Thyroid gland (tissue), 4 donors: ENCODE measurements around the gene ANKRD27. TPM values are rescaled to one million over a fixed set of nuclear protein-coding genes. Genes with fewer than 3 reads are reported as not detected.
"Not testable (repeated sequence)": the region's sequence is repeated elsewhere in the genome, so short reads cannot be mapped to it uniquely, and the experiment has no call there.

Source experiments
- DNase-seq, 2 donors: peaks; one replicate each; pipeline ENCODE4 v3.0.0-alpha.2; 2019
- H3K27ac ChIP-seq, 3 donors: fragments of 200-600 bp; sonication (generic); 1 replicate in 2 of 3; 2 replicates in 1 of 3; pipeline ENCODE4 v1.5.1; 2016 to 2019; ENCODE audit warnings: mild to moderate bottlenecking in 1 of 3, moderate library complexity in 1 of 3
- H3K27me3 ChIP-seq: fragments of 200-600 bp; sonication (generic); one replicate; pipeline ENCODE4 v1.5.1; 2019
- H3K36me3 ChIP-seq, 2 donors: fragments of 200-600 bp; sonication (generic); one replicate each; pipeline ENCODE4 v1.5.1; 2016 to 2019
- H3K4me1 ChIP-seq, 2 donors: fragments of 200-600 bp; sonication (generic); one replicate each; pipeline ENCODE4 v1.5.1; 2017 to 2019
- H3K4me3 ChIP-seq, 3 donors: fragments of 200-600 bp; sonication (generic); replicated peaks in 1 of 3; 1 replicate in 2 of 3; 2 replicates in 1 of 3; pipeline ENCODE4 v1.5.1; 2016; ENCODE audit warnings: mild to moderate bottlenecking in 1 of 3
- H3K9me3 ChIP-seq: fragments of 200-600 bp; sonication (generic); one replicate; pipeline ENCODE4 v1.5.1; 2017
- POLR2A ChIP-seq, 2 donors: fragments of 450-650 bp; IDR thresholded peaks; one replicate each; pipeline ENCODE4 v1.6.1; 2017; ENCODE audit warnings: antibody characterized with exemption in 2 of 2, mild to moderate bottlenecking in 2 of 2, moderate library complexity in 1 of 2
- WGBS, 2 donors: methylation state at CpG; one replicate each; pipeline ENCODE4 v1.1.5; 2017; 5-methylcytosine and 5-hydroxymethylcytosine counted together
- intact Hi-C: fragments of 100-400 bp; cut with DNase I; formaldehyde crosslinking; loops from one replicate; pipeline ENCODE4 v1.15.1; 2023
- total RNA-seq, 4 donors: library from RNA; depleted of rRNA; stranded (reverse); fragments of >200 nt; gene quantifications; one replicate each; pipeline ENCODE4 v1.2.3, GENCODE V29; 2016
- TF ChIP-seq, protein P1 (sequence below), 6 experiments: fragments of 200-600 bp in 3 of 6; fragments of 450-650 bp in 3 of 6; sonication (generic) in 3 of 6; IDR thresholded peaks; one replicate each; pipeline ENCODE4 v1.5.1; 2016 to 2019; ENCODE audit warnings: antibody characterized with exemption in 6 of 6, mild to moderate bottlenecking in 2 of 6, inconsistent platforms in 1 of 6, moderate library complexity in 1 of 6

Gene ANKRD27
- total RNA-seq, 4 donors from 2014 or later = 29.7 to 64.8 (median 48.7) TPM

DNA sequence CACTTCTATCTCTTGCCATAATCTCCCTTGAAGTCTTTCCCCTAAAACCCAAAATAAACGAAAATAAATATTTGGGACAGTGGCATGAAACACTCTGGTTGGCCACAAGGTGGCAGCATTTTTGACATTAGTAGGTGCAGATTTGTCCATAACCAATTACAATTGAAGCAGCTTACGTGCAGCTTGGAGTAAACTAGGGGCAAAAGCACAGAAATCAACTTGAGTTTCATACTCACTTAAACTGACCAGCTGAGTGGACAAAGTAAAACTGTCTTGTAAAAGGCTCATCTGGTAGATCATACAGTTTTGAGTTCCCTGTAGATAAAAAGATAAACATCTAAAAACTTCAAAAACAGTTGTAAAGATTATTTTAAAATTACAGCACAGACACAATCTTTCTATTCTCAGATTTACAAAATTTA is 75.2 kb downstream of the ANKRD27 start:
- Histone ChIP-seq H3K4me3 (no peak overlapping the region), H3K36me3 (peaks cover 32 to 58% of the 10 kb centered on the region in 2 donors), H3K27ac (no peak overlapping the region), H3K4me1 (no peaks in the 10 kb centered on the region), H3K9me3 (no peaks in the 10 kb centered on the region), H3K27me3 (no peaks in the 10 kb centered on the region)
- DNase-seq = peak; percentile 10 to 38
- no peak for TF ChIP-seq POLR2A (IDR thresholded peaks at IDR 0.05)
- TF ChIP-seq, protein P1, sequence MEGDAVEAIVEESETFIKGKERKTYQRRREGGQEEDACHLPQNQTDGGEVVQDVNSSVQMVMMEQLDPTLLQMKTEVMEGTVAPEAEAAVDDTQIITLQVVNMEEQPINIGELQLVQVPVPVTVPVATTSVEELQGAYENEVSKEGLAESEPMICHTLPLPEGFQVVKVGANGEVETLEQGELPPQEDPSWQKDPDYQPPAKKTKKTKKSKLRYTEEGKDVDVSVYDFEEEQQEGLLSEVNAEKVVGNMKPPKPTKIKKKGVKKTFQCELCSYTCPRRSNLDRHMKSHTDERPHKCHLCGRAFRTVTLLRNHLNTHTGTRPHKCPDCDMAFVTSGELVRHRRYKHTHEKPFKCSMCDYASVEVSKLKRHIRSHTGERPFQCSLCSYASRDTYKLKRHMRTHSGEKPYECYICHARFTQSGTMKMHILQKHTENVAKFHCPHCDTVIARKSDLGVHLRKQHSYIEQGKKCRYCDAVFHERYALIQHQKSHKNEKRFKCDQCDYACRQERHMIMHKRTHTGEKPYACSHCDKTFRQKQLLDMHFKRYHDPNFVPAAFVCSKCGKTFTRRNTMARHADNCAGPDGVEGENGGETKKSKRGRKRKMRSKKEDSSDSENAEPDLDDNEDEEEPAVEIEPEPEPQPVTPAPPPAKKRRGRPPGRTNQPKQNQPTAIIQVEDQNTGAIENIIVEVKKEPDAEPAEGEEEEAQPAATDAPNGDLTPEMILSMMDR (IDR thresholded peaks at IDR 0.05) = peak; percentile 41 to 78 (median 70)
- 20 to 23% methylated on average over 2 of the region's 2 CpGs for WGBS, 2 donors
- intact Hi-C loops = no loop called here

DNA sequence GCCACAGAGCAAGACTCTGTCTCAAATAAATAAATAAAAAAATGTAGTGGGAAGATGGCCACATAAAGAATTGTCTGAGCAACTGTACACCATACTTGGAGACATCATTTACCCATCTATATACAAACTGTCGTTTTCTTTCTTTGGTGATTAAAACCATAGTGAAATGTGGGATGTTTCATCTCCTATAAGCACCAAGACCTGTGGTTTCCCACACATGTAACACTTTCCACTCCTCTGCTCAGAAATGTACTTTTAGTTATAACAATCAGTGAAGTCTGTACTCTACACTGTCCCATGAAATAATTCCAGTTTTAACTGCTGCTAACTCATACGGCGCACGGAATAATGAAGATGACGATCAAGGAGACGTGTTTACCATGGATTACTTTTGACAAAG is 75.7 kb downstream of the ANKRD27 start:
- no peak overlapping the region for H3K4me3 ChIP-seq
- no peaks in the 10 kb centered on the region for H3K4me1 ChIP-seq
- H3K27ac ChIP-seq = no peak overlapping the region
- WGBS, 2 donors = 91 to 94% methylated on average over 6 of the region's 6 CpGs
- intact Hi-C loops = no loop called here
- no peaks in the 10 kb centered on the region for H3K9me3 ChIP-seq
- H3K27me3 ChIP-seq = no peaks in the 10 kb centered on the region
- TF ChIP-seq POLR2A (IDR thresholded peaks at IDR 0.05) = no peak
- TF ChIP-seq, protein P1 (IDR thresholded peaks at IDR 0.05) = no peak
- no peak for DNase-seq
- peaks cover 27 to 57% of the 10 kb centered on the region in 2 donors for H3K36me3 ChIP-seq

DNA sequence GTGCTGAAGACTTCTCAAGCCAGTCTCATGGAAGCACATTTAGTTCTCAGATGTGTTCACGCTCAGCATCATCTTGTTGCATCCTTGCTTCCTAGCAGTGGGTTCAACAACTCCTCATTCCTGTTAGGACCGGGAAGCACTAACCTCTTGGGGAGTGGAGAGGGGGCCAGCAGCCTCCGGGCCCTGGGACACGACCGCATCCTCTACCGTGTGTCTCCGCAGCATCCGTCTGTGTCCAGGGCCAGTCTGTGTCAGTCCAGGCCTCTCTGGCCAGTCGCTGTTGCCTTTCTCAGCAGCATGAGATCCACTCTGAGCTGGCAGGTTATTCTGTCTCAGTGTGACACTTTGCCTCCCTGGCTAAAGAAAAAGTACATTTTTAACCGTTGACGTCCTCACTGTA is 77.0 kb downstream of the ANKRD27 start:
- no peak for DNase-seq
- Histone ChIP-seq H3K4me1 (no peaks in the 10 kb centered on the region), H3K36me3 (peaks cover 14 to 45% of the 10 kb centered on the region in 2 donors), H3K27me3 (no peaks in the 10 kb centered on the region), H3K4me3 (no peak overlapping the region), H3K9me3 (no peaks in the 10 kb centered on the region), H3K27ac (no peak overlapping the region)
- WGBS, 2 donors = 96% methylated on average over 11 of the region's 11 CpGs
- no peak for TF ChIP-seq POLR2A (IDR thresholded peaks at IDR 0.05)
- TF ChIP-seq, protein P1 (IDR thresholded peaks at IDR 0.05) = no peak
- intact Hi-C loops = no loop called here

DNA sequence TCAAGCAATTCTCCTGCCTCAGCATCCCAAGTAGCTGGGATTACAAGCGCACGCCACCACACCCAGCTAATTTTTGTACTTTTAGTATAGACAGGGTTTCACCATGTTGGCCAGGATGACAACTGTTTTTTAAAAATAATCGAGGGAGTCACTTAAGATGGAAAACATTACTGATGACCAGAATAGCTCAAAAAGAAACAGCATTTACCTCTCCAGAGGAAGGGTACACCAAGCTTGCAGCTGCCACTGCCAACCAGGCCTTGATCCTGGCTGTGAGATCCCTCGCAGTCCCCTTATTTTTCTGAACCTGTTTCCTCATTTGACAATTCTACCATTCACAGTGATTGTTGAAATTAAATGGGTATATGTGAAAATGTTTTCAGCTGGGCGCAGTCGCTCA is 79.5 kb downstream of the ANKRD27 start:
- H3K9me3 ChIP-seq = no peaks in the 10 kb centered on the region
- TF ChIP-seq POLR2A (IDR thresholded peaks at IDR 0.05) = no peak
- TF ChIP-seq, protein P1 (IDR thresholded peaks at IDR 0.05) = no peak
- no peaks in the 10 kb centered on the region for H3K27me3 ChIP-seq
- intact Hi-C loops = no loop called here
- no peak overlapping the region for H3K27ac ChIP-seq
- 94 to 95% methylated on average over 6 of the region's 6 CpGs for WGBS, 2 donors
- H3K4me3 ChIP-seq = no peak overlapping the region
- no peak for DNase-seq
- peaks cover 13 to 32% of the 10 kb centered on the region in 2 donors for H3K36me3 ChIP-seq
- no peaks in the 10 kb centered on the region for H3K4me1 ChIP-seq

DNA sequence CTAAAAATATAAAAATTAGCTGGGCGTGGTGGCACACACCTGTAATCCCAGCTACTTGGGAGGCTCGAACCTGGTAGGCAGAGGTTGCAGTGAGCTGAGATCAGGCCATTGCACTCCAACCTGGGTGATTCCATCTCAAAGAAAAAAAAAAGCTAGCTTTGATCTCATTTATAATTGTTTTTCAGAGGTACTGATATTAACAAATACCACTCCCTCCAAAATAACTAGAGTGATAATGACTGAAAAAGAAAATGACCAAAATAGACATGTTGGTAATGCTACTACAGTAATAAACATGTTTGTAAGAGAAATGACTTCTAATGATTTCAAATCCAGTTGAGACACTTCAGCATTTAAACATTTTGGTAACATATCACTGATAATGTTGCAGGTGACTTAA is 81.0 kb downstream of the ANKRD27 start:
- WGBS, 2 donors = 97 to 100% methylated on average over 2 of the region's 2 CpGs
- TF ChIP-seq, protein P1 (IDR thresholded peaks at IDR 0.05) = no peak
- no peak for TF ChIP-seq POLR2A (IDR thresholded peaks at IDR 0.05)
- H3K27ac ChIP-seq = no peak overlapping the region
- H3K4me1 ChIP-seq = no peaks in the 10 kb centered on the region
- no peaks in the 10 kb centered on the region for H3K9me3 ChIP-seq
- peaks cover 12 to 29% of the 10 kb centered on the region in 2 donors for H3K36me3 ChIP-seq
- H3K4me3 ChIP-seq = no peak overlapping the region
- intact Hi-C loops = no loop called here
- DNase-seq = no peak
- no peaks in the 10 kb centered on the region for H3K27me3 ChIP-seq

DNA sequence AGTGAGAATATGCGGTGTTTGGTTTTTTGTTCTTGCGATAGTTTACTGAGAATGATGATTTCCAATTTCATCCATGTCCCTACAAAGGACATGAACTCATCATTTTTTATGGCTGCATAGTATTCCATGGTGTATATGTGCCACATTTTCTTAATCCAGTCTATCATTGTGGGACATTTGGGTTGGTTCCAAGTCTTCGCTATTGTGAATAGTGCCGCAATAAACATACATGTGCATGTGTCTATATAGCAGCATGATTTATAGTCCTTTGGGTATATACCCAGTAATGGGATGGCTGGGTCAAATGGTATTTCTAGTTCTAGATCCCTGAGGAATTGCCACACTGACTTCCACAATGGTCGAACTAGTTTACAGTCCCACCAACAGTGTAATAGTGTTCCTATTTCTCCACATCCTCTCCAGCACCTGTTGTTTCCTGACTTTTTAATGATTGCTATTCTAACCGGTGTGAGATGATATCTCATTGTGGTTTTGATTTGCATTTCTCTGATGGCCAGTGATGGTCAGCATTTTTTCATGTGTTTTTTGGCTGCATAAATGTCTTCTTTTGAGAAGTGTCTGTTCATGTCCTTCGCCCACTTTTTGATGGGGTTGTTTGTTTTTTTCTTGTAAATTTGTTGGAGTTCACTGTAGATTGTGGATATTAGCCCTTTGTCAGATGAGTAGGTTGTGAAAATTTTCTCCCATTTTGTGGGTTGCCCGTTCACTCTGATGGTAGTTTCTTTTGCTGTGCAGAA is 87.1 kb downstream of the ANKRD27 start:
- DNase-seq, H3K9me3 ChIP-seq, H3K27me3 ChIP-seq, H3K27ac ChIP-seq, H3K4me1 ChIP-seq, H3K4me3 ChIP-seq: not testable (repeated sequence)
- 97 to 98% methylated on average over 6 of the region's 8 CpGs for WGBS, 2 donors
- peaks cover 16 to 21% of the 10 kb centered on the region in 2 donors for H3K36me3 ChIP-seq
- intact Hi-C loops = loop anchor here (10.0 kb wide), 1 partner anchor 87 kb away; the partner anchor contains the start of genes ANKRD27 and RGS9BP
